ENCODE results near the gene GRIP1. TPM values are rescaled to one million over a fixed set of nuclear protein-coding genes. Genes with fewer than 3 reads are reported as not detected.

GRIP1 gene
- total and polyA plus RNA-seq, 2 of the 4 experiments (the other 2 are of a cell fraction) = under 0.01 to 0.07 TPM

DNA sequence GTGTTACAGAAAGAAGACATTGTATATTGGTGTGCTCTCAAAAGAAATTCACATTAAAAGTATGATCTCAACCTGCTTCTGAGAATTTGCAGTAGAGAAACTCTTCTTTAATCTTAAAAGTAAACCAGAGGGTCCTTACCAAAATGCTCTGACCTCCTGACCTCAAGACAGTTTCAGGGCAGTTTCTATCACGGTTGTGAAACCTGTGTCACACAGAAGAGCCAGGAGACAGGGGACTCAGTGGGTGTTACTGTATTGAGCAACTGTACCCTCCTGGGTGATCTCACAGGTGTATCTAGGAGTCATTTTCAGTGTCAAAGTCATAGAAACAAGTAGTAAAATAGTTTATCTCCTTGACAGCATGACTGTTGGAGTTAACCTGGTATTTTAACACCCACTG lies 178.0 kb downstream of the GRIP1 start:
- Histone ChIP-seq H2AK5ac (ENCODE audit: low read depth, low read length) (no peak overlapping the region), H2AK9ac (replicated peaks; ENCODE audit: low read depth, low read length, poor library complexity) (no peak overlapping the region), H3K9ac (ENCODE audit: low read depth, low read length) (no peak overlapping the region), H3K9me1 (ENCODE audit: insufficient read depth, low read length) (no peaks in the 10 kb centered on the region), H4K20me1 (ENCODE audit: insufficient read depth, low read length) (no peaks in the 10 kb centered on the region), H3K9me3 (ENCODE audit: control insufficient read depth, insufficient read depth, low read length) (no peaks in the 10 kb centered on the region), H2AFZ (replicated peaks; ENCODE audit: low read length, poor library complexity) (no peak overlapping the region), H3K4me3 (ENCODE audit: insufficient read depth, low read depth, low read length) (no peak overlapping the region), H3K4me1 (ENCODE audit: control insufficient read depth, insufficient read depth, low read length) (no peaks in the 10 kb centered on the region), H3K56ac (ENCODE audit: extremely low read depth, insufficient read depth, low read length) (no peak overlapping the region), H4K8ac (ENCODE audit: low read depth in 2 of 2, low read length in 2 of 2) (no peak overlapping the region), H2BK20ac (ENCODE audit: low read depth, low read length) (no peak overlapping the region), H3K36me3 (ENCODE audit: control insufficient read depth, insufficient read depth, low read length) (no peaks in the 10 kb centered on the region), H3K27me3 (ENCODE audit: control insufficient read depth, insufficient read depth, low read length) (no peaks in the 10 kb centered on the region), H2BK15ac (ENCODE audit: low read depth, low read length) (no peak overlapping the region), H4K5ac (ENCODE audit: low read depth, low read length) (no peak overlapping the region), H3K4ac (ENCODE audit: low read depth, low read length) (no peak overlapping the region), H4K91ac (ENCODE audit: insufficient read depth, low read depth, low read length) (no peak overlapping the region), H2BK5ac (ENCODE audit: low read depth, low read length, poor library complexity, severe bottlenecking) (no peak overlapping the region), H3K27ac (ENCODE audit: insufficient read depth, low read length) (no peak overlapping the region), H3K18ac (ENCODE audit: low read depth, low read length) (no peak overlapping the region), H3K23ac (ENCODE audit: low read depth, low read length) (no peak overlapping the region), H3K4me2 (ENCODE audit: low read depth, low read length) (no peak overlapping the region), H2BK120ac (ENCODE audit: low read depth, low read length) (no peak overlapping the region), H3K79me1 (ENCODE audit: low read depth in 1 of 2, low read length in 2 of 2) (no peaks in the 10 kb centered on the region), H3K14ac (replicated peaks; ENCODE audit: low read depth, low read length) (no peak overlapping the region)
- ChIA-PET CTCF (interaction anchor here (0.6 kb wide), 1 partner anchor 705 kb away, joined by 3 read pairs; no protein-coding TSS in a partner anchor), POLR2A (ENCODE audit: unreplicated experiment) (no interaction called here)
- no peak for ATAC-seq (ENCODE audit: low read depth)
- BruUV-seq (replicated peaks) = no TSS peak
- WGBS, 2 experiments (ENCODE audit: extremely low coverage in 2 of 2, insufficient read length in 1 of 2) = no CpG with 5 or more reads among the region's 1 CpG
- TF ChIP-seq RAD21 (IDR thresholded peaks at IDR 0.05; ENCODE audit: low read length) = no peak
- no peak for TF ChIP-seq FOS (IDR thresholded peaks at IDR 0.05; ENCODE audit: low read depth, low read length)
- TF ChIP-seq NFE2L2 (IDR thresholded peaks at IDR 0.05; ENCODE audit: low read depth, low read length) = no peak
- TF ChIP-seq BHLHE40 (IDR thresholded peaks at IDR 0.05; ENCODE audit: low read depth, low read length) = no peak
- TF ChIP-seq POLR2A (IDR thresholded peaks at IDR 0.05; ENCODE audit: low read depth, low read length) = no peak
- TF ChIP-seq, protein P1, sequence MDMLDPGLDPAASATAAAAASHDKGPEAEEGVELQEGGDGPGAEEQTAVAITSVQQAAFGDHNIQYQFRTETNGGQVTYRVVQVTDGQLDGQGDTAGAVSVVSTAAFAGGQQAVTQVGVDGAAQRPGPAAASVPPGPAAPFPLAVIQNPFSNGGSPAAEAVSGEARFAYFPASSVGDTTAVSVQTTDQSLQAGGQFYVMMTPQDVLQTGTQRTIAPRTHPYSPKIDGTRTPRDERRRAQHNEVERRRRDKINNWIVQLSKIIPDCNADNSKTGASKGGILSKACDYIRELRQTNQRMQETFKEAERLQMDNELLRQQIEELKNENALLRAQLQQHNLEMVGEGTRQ (IDR thresholded peaks at IDR 0.05; ENCODE audit: low read depth, low read length) = no peak
- TF ChIP-seq, protein P2, sequence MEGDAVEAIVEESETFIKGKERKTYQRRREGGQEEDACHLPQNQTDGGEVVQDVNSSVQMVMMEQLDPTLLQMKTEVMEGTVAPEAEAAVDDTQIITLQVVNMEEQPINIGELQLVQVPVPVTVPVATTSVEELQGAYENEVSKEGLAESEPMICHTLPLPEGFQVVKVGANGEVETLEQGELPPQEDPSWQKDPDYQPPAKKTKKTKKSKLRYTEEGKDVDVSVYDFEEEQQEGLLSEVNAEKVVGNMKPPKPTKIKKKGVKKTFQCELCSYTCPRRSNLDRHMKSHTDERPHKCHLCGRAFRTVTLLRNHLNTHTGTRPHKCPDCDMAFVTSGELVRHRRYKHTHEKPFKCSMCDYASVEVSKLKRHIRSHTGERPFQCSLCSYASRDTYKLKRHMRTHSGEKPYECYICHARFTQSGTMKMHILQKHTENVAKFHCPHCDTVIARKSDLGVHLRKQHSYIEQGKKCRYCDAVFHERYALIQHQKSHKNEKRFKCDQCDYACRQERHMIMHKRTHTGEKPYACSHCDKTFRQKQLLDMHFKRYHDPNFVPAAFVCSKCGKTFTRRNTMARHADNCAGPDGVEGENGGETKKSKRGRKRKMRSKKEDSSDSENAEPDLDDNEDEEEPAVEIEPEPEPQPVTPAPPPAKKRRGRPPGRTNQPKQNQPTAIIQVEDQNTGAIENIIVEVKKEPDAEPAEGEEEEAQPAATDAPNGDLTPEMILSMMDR (conservative IDR thresholded peaks at IDR 0.05; ENCODE audit: low read depth, low read length) = no peak
- TF ChIP-seq SMC3 (IDR thresholded peaks at IDR 0.05; ENCODE audit: low read depth, low read length) = no peak
- no peak for TF ChIP-seq CEBPB (IDR thresholded peaks at IDR 0.05; ENCODE audit: low read depth, low read length)
- no peak for TF ChIP-seq MXI1 (IDR thresholded peaks at IDR 0.05; ENCODE audit: borderline replicate concordance, low read depth, low read length)
- no peak for TF ChIP-seq MAFK (IDR thresholded peaks at IDR 0.05; ENCODE audit: low read depth, low read length)
- TF ChIP-seq RFX5 (IDR thresholded peaks at IDR 0.05; ENCODE audit: low read depth, low read length) = no peak
- TF ChIP-seq, protein P3, sequence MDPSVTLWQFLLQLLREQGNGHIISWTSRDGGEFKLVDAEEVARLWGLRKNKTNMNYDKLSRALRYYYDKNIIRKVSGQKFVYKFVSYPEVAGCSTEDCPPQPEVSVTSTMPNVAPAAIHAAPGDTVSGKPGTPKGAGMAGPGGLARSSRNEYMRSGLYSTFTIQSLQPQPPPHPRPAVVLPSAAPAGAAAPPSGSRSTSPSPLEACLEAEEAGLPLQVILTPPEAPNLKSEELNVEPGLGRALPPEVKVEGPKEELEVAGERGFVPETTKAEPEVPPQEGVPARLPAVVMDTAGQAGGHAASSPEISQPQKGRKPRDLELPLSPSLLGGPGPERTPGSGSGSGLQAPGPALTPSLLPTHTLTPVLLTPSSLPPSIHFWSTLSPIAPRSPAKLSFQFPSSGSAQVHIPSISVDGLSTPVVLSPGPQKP (IDR thresholded peaks at IDR 0.05; ENCODE audit: borderline replicate concordance, low read depth, low read length) = no peak
- dilution Hi-C loops (cut with HindIII; ENCODE audit: low sequenced_read_pairs, unreplicated experiment) = no loop called here
- intact Hi-C loops (cut with micrococcal nuclease) = no loop called here
- DNase-seq = no peak
- in situ Hi-C loops (cut with MboI; ENCODE audit: low sequenced_read_pairs) = no loop called here
